Measurements from ENCODE around the gene SOX9.
A peak's percentile ranks its signal among the peaks of the same experiment; 100 is the strongest.
"Not testable (repeated sequence)": the region's sequence is repeated elsewhere in the genome, so short reads cannot be mapped to it uniquely, and the experiment has no call there.

Gene SOX9

DNA sequence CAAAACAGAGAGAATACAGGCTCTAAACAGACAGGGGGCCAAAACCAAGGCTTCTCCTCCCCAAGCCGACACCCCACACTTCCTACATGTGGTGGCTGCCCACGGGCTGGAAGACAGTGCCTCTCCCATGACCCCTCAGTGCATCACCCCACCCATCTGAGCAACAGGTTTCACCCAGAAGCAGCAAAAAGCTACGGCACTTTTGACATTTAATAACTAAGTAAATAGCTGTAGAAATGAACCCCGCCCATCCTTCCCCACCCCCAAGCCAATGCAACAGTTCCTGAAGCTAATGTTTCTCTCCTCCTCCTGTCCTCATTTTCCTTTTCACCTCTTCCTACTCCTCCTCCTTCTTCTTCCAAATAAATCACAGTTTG is 9.9 kb upstream of the SOX9 start:
- Histone ChIP-seq H3K9me3 (ENCODE audit: insufficient read depth, low read length) (no peaks in the 10 kb centered on the region), H3K4me3 (ENCODE audit: insufficient read length, low read depth) (no peak overlapping the region), H3K9ac (ENCODE audit: insufficient read length, low read depth) (no peak overlapping the region), H3K27me3 (ENCODE audit: insufficient read depth, insufficient read length) (peaks cover 27% of the 10 kb centered on the region), H3K36me3 (ENCODE audit: insufficient read depth, insufficient read length, low read length) (no peaks in the 10 kb centered on the region), H3K4me1 (ENCODE audit: insufficient read depth, insufficient read length) (peaks cover 7% of the 10 kb centered on the region)
- DNase-seq (ENCODE audit: low read depth, low spot score): no peak
- TF ChIP-seq SUZ12 (IDR thresholded peaks at IDR 0.05; ENCODE audit: extremely low read depth, insufficient read depth, insufficient read length): no peak
- TF ChIP-seq YY1 (IDR thresholded peaks at IDR 0.05; ENCODE audit: insufficient read depth, insufficient read length): no peak
- TF ChIP-seq ZNF274 (IDR thresholded peaks at IDR 0.05; ENCODE audit: low read depth, low read length): no peak

DNA sequence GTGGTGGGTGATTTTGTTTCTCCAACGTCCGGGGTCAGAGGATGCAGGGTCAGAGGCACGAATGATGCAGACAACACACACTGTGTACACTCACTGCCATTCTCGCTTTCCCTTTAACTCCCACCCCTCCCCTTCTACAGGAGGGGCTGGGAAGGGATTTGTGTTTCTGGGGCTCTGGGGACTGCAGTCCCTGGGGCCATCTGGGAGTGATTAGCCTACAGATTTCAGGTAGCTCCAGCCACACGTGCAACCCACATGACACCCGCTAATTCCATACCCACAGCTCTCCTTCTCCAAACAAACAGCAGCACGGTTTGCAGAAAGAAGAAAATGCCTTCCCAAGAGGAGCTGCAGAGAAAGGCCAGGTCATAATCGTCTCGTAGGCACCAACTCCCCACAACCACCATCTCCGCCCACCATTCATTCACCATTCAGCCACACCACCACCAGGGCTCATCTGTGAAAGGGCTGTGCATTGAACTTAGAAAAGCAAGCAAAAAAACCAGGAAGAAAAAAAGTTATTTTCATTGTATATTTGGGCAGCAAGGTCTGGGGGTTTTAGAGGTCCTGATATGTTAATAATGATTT is 9.4 kb upstream of the SOX9 start:
- DNase-seq (ENCODE audit: low read depth, low spot score): no peak
- H3K36me3 ChIP-seq (ENCODE audit: insufficient read depth, insufficient read length, low read length): no peaks in the 10 kb centered on the region
- no peak for TF ChIP-seq YY1 (IDR thresholded peaks at IDR 0.05; ENCODE audit: insufficient read depth, insufficient read length)
- TF ChIP-seq SUZ12 (IDR thresholded peaks at IDR 0.05; ENCODE audit: extremely low read depth, insufficient read depth, insufficient read length): no peak
- TF ChIP-seq ZNF274 (IDR thresholded peaks at IDR 0.05; ENCODE audit: low read depth, low read length): no peak
- H3K9ac ChIP-seq (ENCODE audit: insufficient read length, low read depth): no peak overlapping the region
- H3K4me3 ChIP-seq (ENCODE audit: insufficient read length, low read depth): no peak overlapping the region
- peaks cover 32% of the 10 kb centered on the region for H3K27me3 ChIP-seq (ENCODE audit: insufficient read depth, insufficient read length)
- H3K9me3 ChIP-seq (ENCODE audit: insufficient read depth, low read length): no peaks in the 10 kb centered on the region
- H3K4me1 ChIP-seq (ENCODE audit: insufficient read depth, insufficient read length): peaks cover 7% of the 10 kb centered on the region

DNA sequence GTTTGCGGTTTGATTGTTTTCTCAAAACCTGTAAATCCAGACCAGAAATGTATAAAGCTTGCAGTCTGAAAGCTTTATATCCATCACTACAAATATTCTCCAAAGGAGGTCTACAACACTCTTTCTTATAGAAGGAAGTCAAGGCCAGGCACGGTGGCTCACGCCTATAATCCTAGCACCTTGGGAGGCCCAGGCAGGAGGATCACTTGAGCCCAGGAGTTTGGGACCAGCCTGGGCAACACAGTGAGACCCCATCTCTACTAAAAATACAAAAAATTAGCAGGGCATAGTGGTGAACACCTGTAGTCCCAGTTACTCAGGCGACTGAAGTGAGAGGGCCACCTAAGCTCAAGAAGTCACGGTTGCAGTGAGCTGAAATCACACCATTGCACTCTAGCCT is 8.9 kb upstream of the SOX9 start:
- H3K27me3 ChIP-seq (ENCODE audit: insufficient read depth, insufficient read length): peaks cover 37% of the 10 kb centered on the region
- H3K4me1 ChIP-seq (ENCODE audit: insufficient read depth, insufficient read length); H3K36me3 ChIP-seq (ENCODE audit: insufficient read depth, insufficient read length, low read length); H3K4me3 ChIP-seq (ENCODE audit: insufficient read length, low read depth); H3K9ac ChIP-seq (ENCODE audit: insufficient read length, low read depth); DNase-seq (ENCODE audit: low read depth, low spot score); H3K9me3 ChIP-seq (ENCODE audit: insufficient read depth, low read length): not testable (repeated sequence)

- H3K9ac ChIP-seq (ENCODE audit: insufficient read length, low read depth): no peak overlapping the region
- no peaks in the 10 kb centered on the region for H3K36me3 ChIP-seq (ENCODE audit: insufficient read depth, insufficient read length, low read length)
- H3K4me1 ChIP-seq (ENCODE audit: insufficient read depth, insufficient read length): peaks cover 10% of the 10 kb centered on the region
- peaks cover 55% of the 10 kb centered on the region for H3K27me3 ChIP-seq (ENCODE audit: insufficient read depth, insufficient read length)
- H3K9me3 ChIP-seq (ENCODE audit: insufficient read depth, low read length): no peaks in the 10 kb centered on the region
- TF ChIP-seq ZNF274 (IDR thresholded peaks at IDR 0.05; ENCODE audit: low read depth, low read length): no peak
- no peak for TF ChIP-seq SUZ12 (IDR thresholded peaks at IDR 0.05; ENCODE audit: extremely low read depth, insufficient read depth, insufficient read length)
- no peak for TF ChIP-seq YY1 (IDR thresholded peaks at IDR 0.05; ENCODE audit: insufficient read depth, insufficient read length)
- no peak for DNase-seq (ENCODE audit: low read depth, low spot score)
- H3K4me3 ChIP-seq (ENCODE audit: insufficient read length, low read depth): no peak overlapping the region
These were observed 7.1 kb upstream of the SOX9 start for GRCh38 chr17:72113751-72114150.

DNA sequence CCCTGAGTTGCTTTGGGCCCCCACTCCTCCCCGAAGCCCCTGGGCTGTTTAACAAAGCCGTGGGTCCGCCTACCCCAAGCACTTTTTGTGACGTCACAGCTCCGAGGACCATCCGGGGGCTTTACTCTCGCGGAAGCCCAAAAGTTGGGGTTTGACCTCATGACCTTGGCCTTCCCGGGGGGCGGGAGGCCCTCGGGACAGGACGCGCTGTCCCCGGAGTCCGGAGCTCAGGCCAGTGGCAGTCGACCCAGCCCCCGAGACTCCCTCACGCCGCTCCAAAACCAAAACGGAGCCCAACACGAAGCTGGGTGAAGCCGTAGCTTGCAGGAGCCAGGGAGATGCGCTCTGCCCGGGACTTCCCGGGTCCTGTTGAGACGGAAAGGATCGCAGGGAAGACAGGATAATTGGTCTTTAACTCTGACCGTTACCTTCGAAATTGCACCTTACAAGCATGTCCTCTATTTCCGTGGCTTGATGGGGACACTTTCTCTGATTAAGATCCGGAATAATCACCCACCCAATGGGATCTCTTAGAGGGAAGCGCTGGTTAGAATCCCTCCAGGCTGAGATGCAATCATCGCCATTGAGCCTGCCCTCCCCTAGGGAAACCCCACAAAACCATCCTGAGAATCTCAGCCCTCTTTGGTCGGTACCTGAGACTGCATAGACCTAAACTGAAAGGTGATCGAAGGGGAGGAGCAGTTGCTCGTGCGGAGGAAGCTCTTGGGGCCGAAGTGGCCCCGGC is 4.9 kb upstream of the SOX9 start:
- Histone ChIP-seq H3K4me1 (ENCODE audit: insufficient read depth, insufficient read length) (peaks cover 8% of the 10 kb centered on the region), H3K36me3 (ENCODE audit: insufficient read depth, insufficient read length, low read length) (no peaks in the 10 kb centered on the region), H3K9ac (ENCODE audit: insufficient read length, low read depth) (peak overlapping the region; percentile 66), H3K4me3 (ENCODE audit: insufficient read length, low read depth) (peak overlapping the region; percentile 45), H3K27me3 (ENCODE audit: insufficient read depth, insufficient read length) (peaks cover 72% of the 10 kb centered on the region), H3K9me3 (ENCODE audit: insufficient read depth, low read length) (no peaks in the 10 kb centered on the region)
- TF ChIP-seq SUZ12 (IDR thresholded peaks at IDR 0.05; ENCODE audit: extremely low read depth, insufficient read depth, insufficient read length) (no peak), YY1 (IDR thresholded peaks at IDR 0.05; ENCODE audit: insufficient read depth, insufficient read length) (no peak), ZNF274 (IDR thresholded peaks at IDR 0.05; ENCODE audit: low read depth, low read length) (no peak)
- DNase-seq (ENCODE audit: low read depth, low spot score): no peak

- Histone ChIP-seq H3K9me3 (ENCODE audit: insufficient read depth, low read length) (no peaks in the 10 kb centered on the region), H3K27me3 (ENCODE audit: insufficient read depth, insufficient read length) (peaks cover 72% of the 10 kb centered on the region), H3K36me3 (ENCODE audit: insufficient read depth, insufficient read length, low read length) (no peaks in the 10 kb centered on the region), H3K4me3 (ENCODE audit: insufficient read length, low read depth) (peak overlapping the region; percentile 45), H3K9ac (ENCODE audit: insufficient read length, low read depth) (peak overlapping the region; percentile 66), H3K4me1 (ENCODE audit: insufficient read depth, insufficient read length) (peaks cover 3% of the 10 kb centered on the region)
- DNase-seq (ENCODE audit: low read depth, low spot score): no peak
- TF ChIP-seq SUZ12 (IDR thresholded peaks at IDR 0.05; ENCODE audit: extremely low read depth, insufficient read depth, insufficient read length): peak; percentile 91
- no peak for TF ChIP-seq YY1 (IDR thresholded peaks at IDR 0.05; ENCODE audit: insufficient read depth, insufficient read length)
These were observed 3.9 kb upstream of the SOX9 start for GRCh38 chr17:72116661-72117521.
